Tibial nerve (tissue), 4 donors: ENCODE results near the gene TTC23. TPM values are rescaled to one million over a fixed set of nuclear protein-coding genes. Genes with fewer than 3 reads are reported as not detected.

Source experiments
- DNase-seq, 2 donors: peaks; one replicate each; pipeline ENCODE4 v3.0.0-alpha.2; 2019; ENCODE audit warnings: low spot score in 2 of 2
- H3K27ac ChIP-seq, 4 donors: fragments of 200-600 bp; sonication (generic) in 3 of 4; one replicate each; pipeline ENCODE4 v1.5.1; 2017 to 2019; ENCODE audit warnings: mild to moderate bottlenecking in 1 of 4
- H3K27me3 ChIP-seq, 2 donors: fragments of 200-600 bp; sonication (generic) in 1 of 2; one replicate each; pipeline versions ENCODE4 v1.5.1 to v1.6.0; 2017 to 2019
- H3K36me3 ChIP-seq, 3 donors: fragments of 200-600 bp; sonication (generic); one replicate each; pipeline ENCODE4 v1.5.1; 2018 to 2019
- H3K4me1 ChIP-seq, 4 donors: fragments of 200-600 bp; sonication (generic) in 3 of 4; one replicate each; pipeline ENCODE4 v1.5.1; 2017 to 2019
- H3K4me3 ChIP-seq, 4 donors: fragments of 200-600 bp; sonication (generic) in 3 of 4; one replicate each; pipeline ENCODE4 v1.5.1; 2017 to 2019; ENCODE audit warnings: mild to moderate bottlenecking in 1 of 4, moderate library complexity in 1 of 4
- H3K9me3 ChIP-seq, 4 donors: fragments of 200-600 bp; sonication (generic) in 3 of 4; one replicate each; pipeline ENCODE4 v1.5.1; 2017 to 2019
- CTCF ChIP-seq, 5 experiments: fragments of 200-600 bp in 3 of 5; fragments of 450-650 bp in 2 of 5; sonication (generic) in 3 of 5; IDR thresholded peaks; one replicate each; pipeline ENCODE4 v1.5.1; 2016 to 2019; ENCODE audit warnings: antibody characterized with exemption in 5 of 5, mild to moderate bottlenecking in 3 of 5, moderate library complexity in 2 of 5
- EP300 ChIP-seq, 2 donors: sonication (generic); formaldehyde crosslinking; IDR thresholded peaks; one replicate each; pipeline ENCODE4 v1.6.1; 2017; ENCODE audit warnings: antibody characterized with exemption in 2 of 2, mild to moderate bottlenecking in 1 of 2
- POLR2A ChIP-seq, 2 donors: fragments of 450-650 bp; IDR thresholded peaks; one replicate each; pipeline ENCODE4 v1.6.1; 2017; ENCODE audit warnings: antibody characterized with exemption in 2 of 2, mild to moderate bottlenecking in 2 of 2, moderate library complexity in 2 of 2
- WGBS, 2 donors: methylation state at CpG; one replicate each; pipeline ENCODE4 v1.1.5; 2018; 5-methylcytosine and 5-hydroxymethylcytosine counted together
- total RNA-seq, 4 donors: library from RNA; depleted of rRNA; stranded (reverse); fragments of >200 nt; gene quantifications; one replicate each; pipeline ENCODE4 v1.1.0, GENCODE V29; 2016

TTC23 gene
- total RNA-seq, 4 donors from 2014 or later: 19.3 to 59.2 (median 25.7) TPM

- no peaks in the 10 kb centered on the region for H3K27me3 ChIP-seq
- peak overlapping the region in 1 of 4 donors; percentile 36 for H3K27ac ChIP-seq
- TF ChIP-seq POLR2A (IDR thresholded peaks at IDR 0.05): no peak
- no peak for TF ChIP-seq CTCF (IDR thresholded peaks at IDR 0.05)
- no peak for TF ChIP-seq EP300 (IDR thresholded peaks at IDR 0.05)
- H3K4me3 ChIP-seq: no peak overlapping the region
- no peak for DNase-seq
- WGBS, 2 donors: 75 to 87% methylated on average over 5 of the region's 5 CpGs
- no peaks in the 10 kb centered on the region for H3K9me3 ChIP-seq
- peaks cover 0 to 18% (median 9%) of the 10 kb centered on the region in 4 donors for H3K4me1 ChIP-seq
- H3K36me3 ChIP-seq: peaks cover 0 to 39% (median 0%) of the 10 kb centered on the region in 3 donors
Measured at GRCh38 chr15:99142562-99142961, 106.8 kb downstream of the TTC23 start.

- Histone ChIP-seq H3K9me3 (no peaks in the 10 kb centered on the region), H3K36me3 (peaks cover 0 to 44% (median 0%) of the 10 kb centered on the region in 3 donors), H3K27ac (no peak overlapping the region), H3K4me1 (peaks cover 0 to 18% (median 9%) of the 10 kb centered on the region in 4 donors), H3K4me3 (no peak overlapping the region), H3K27me3 (no peaks in the 10 kb centered on the region)
- TF ChIP-seq EP300 (IDR thresholded peaks at IDR 0.05) (no peak), CTCF (IDR thresholded peaks at IDR 0.05) (no peak), POLR2A (IDR thresholded peaks at IDR 0.05) (no peak)
- DNase-seq: no peak
- 78 to 90% methylated on average over 4 of the region's 4 CpGs for WGBS, 2 donors
Measured at GRCh38 chr15:99141943-99142342, 107.4 kb downstream of the TTC23 start.

- TF ChIP-seq EP300 (IDR thresholded peaks at IDR 0.05) (no peak), CTCF (IDR thresholded peaks at IDR 0.05) (no peak), POLR2A (IDR thresholded peaks at IDR 0.05) (no peak)
- Histone ChIP-seq H3K4me1 (peaks cover 0 to 25% (median 9%) of the 10 kb centered on the region in 4 donors), H3K27ac (no peak overlapping the region), H3K9me3 (no peaks in the 10 kb centered on the region), H3K4me3 (no peak overlapping the region), H3K36me3 (peaks cover 0 to 42% (median 0%) of the 10 kb centered on the region in 3 donors), H3K27me3 (no peaks in the 10 kb centered on the region)
- DNase-seq: no peak
- WGBS, 2 donors: 92 to 98% methylated on average over 4 of the region's 4 CpGs
Measured at GRCh38 chr15:99140590-99140989, 108.8 kb downstream of the TTC23 start.

- TF ChIP-seq CTCF (IDR thresholded peaks at IDR 0.05): no peak
- TF ChIP-seq EP300 (IDR thresholded peaks at IDR 0.05): peak in 1 of 2 donors; percentile 28
- no peak for TF ChIP-seq POLR2A (IDR thresholded peaks at IDR 0.05)
- DNase-seq: no peak
- Histone ChIP-seq H3K9me3 (no peaks in the 10 kb centered on the region), H3K4me3 (no peak overlapping the region), H3K27ac (peak overlapping the region in 2 of 4 donors; percentile 25 to 52), H3K4me1 (peaks cover 0 to 32% (median 10%) of the 10 kb centered on the region in 4 donors), H3K27me3 (no peaks in the 10 kb centered on the region), H3K36me3 (peaks cover 0 to 39% (median 0%) of the 10 kb centered on the region in 3 donors)
- 73 to 80% methylated on average over 4 of the region's 4 CpGs for WGBS, 2 donors
Measured at GRCh38 chr15:99139276-99139675, 110.1 kb downstream of the TTC23 start.

GRCh38 chr15:99138491-99138982 is 110.8 kb downstream of the TTC23 start:
- Histone ChIP-seq H3K27me3 (no peaks in the 10 kb centered on the region), H3K9me3 (no peaks in the 10 kb centered on the region), H3K27ac (peak overlapping the region in 1 of 4 donors; percentile 52), H3K4me1 (peaks cover 0 to 29% (median 6%) of the 10 kb centered on the region in 4 donors), H3K4me3 (no peak overlapping the region), H3K36me3 (peaks cover 0 to 44% (median 0%) of the 10 kb centered on the region in 3 donors)
- no peak for DNase-seq
- TF ChIP-seq POLR2A (IDR thresholded peaks at IDR 0.05) (no peak), EP300 (IDR thresholded peaks at IDR 0.05) (no peak), CTCF (IDR thresholded peaks at IDR 0.05) (no peak)
- WGBS, 2 donors: 95 to 97% methylated on average over 13 to 15 of the region's 15 CpGs
